B cell (primary cell): Measurements from ENCODE around the gene KCNF1.

Experiments used
- CTCF ChIP-seq: fragments of 200-600 bp; IDR thresholded peaks from one replicate; pipeline ENCODE4 v1.8.0; 2022; ENCODE audit warnings: antibody characterized with exemption, mild to moderate bottlenecking
- EZH2 ChIP-seq: IDR thresholded peaks from 2 replicates; pipeline ENCODE4 v1.6.1; 2012; ENCODE audit warnings: borderline replicate concordance, low read depth, mild to moderate bottlenecking, moderate library complexity, low read length; ENCODE audit not compliant: insufficient read depth, poor library complexity, severe bottlenecking

GRCh38 chr2:10947005-10947440 lies 35.3 kb downstream of the KCNF1 start:
- TF ChIP-seq CTCF (no peak), EZH2 (no peak)
